GM19239 (cell line): ENCODE data around the gene HIRA.

Source experiments
- DNase-seq: peaks from one replicate; pipeline ENCODE4 v3.0.0; 2011; ENCODE audit warnings: low spot score; ENCODE audit not compliant: insufficient read length
- FAIRE-seq: peaks from 2 replicates; lab custom pipeline; 2011; peaks lifted over from hg19 to GRCh38; lab: Jason Lieb, UNC

The HIRA gene, protein sequence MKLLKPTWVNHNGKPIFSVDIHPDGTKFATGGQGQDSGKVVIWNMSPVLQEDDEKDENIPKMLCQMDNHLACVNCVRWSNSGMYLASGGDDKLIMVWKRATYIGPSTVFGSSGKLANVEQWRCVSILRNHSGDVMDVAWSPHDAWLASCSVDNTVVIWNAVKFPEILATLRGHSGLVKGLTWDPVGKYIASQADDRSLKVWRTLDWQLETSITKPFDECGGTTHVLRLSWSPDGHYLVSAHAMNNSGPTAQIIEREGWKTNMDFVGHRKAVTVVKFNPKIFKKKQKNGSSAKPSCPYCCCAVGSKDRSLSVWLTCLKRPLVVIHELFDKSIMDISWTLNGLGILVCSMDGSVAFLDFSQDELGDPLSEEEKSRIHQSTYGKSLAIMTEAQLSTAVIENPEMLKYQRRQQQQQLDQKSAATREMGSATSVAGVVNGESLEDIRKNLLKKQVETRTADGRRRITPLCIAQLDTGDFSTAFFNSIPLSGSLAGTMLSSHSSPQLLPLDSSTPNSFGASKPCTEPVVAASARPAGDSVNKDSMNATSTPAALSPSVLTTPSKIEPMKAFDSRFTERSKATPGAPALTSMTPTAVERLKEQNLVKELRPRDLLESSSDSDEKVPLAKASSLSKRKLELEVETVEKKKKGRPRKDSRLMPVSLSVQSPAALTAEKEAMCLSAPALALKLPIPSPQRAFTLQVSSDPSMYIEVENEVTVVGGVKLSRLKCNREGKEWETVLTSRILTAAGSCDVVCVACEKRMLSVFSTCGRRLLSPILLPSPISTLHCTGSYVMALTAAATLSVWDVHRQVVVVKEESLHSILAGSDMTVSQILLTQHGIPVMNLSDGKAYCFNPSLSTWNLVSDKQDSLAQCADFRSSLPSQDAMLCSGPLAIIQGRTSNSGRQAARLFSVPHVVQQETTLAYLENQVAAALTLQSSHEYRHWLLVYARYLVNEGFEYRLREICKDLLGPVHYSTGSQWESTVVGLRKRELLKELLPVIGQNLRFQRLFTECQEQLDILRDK

GRCh38 chr22:19431649-19432132 is at the start of gene HIRA:
TSS of gene HIRA (minus strand) at chr22:19431733. CDS start at chr22:19431476, 257 bp downstream.
- peak; percentile 75 for DNase-seq

DNA sequence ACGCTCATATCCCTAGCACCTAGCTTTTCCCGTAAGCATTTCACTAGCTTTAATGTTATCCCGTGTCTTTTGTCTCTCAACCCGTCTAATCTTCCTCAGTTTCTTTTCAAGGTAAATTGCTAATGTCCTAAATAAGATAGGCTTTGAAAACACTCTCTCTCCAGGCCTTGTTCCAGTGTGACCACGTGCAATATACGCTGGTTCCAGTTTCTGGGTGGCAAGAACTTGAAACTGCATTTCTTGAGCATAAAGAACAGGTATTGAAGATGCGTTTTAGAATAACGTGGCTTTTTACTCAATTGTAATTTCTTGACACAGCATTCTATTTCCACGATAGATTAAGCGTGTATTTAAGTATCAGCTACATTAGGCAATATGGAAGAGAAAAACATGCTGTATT is 49.3 kb upstream of the HIRA start:
- no peak for DNase-seq
- no peak for FAIRE-seq

More at GRCh38 chr22:19431649-19432132, at the start of gene HIRA:
- no peak for FAIRE-seq

DNA sequence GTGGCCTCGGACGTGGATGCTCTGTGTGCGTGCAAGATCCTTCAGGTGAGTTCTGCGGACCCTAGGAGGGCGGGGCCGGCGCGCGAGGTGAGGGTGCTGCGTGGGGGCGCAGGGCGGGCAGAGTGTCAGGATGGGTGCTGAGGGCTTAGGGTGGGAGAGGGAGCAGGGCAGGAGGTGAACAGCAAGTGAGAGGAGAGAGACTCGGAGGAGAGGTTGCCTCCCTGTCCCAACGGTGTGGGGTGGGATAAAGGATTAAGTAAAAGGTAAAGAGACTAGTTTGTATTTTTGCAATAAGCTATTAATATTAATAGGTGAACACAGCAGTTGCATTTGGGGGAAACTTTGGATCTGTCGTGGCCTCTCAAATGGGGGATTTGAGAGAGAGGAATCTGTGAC is 48.6 kb upstream of the HIRA start:
- DNase-seq (no peak), FAIRE-seq (no peak)

GRCh38 chr22:19479355-19480172 is 48.0 kb upstream of the HIRA start, which contains the start of gene CDC45:
TSS of gene CDC45 (plus strand) at chr22:19479920. CDS start at chr22:19479969, 49 bp downstream.
- DNase-seq (peak; percentile 94), FAIRE-seq (peak; percentile 96)

- FAIRE-seq (no peak), DNase-seq (peak; percentile 67)
Measured at GRCh38 chr22:19478901-19479354, 47.4 kb upstream of the HIRA start, which contains the start of gene UFD1. TSS of gene UFD1 (minus strand) at chr22:19479193. CDS start at chr22:19479085, 108 bp downstream.

- FAIRE-seq = peak; percentile 54
- no peak for DNase-seq
Measured at GRCh38 chr22:19478045-19478900, 46.7 kb upstream of the HIRA start.

DNA sequence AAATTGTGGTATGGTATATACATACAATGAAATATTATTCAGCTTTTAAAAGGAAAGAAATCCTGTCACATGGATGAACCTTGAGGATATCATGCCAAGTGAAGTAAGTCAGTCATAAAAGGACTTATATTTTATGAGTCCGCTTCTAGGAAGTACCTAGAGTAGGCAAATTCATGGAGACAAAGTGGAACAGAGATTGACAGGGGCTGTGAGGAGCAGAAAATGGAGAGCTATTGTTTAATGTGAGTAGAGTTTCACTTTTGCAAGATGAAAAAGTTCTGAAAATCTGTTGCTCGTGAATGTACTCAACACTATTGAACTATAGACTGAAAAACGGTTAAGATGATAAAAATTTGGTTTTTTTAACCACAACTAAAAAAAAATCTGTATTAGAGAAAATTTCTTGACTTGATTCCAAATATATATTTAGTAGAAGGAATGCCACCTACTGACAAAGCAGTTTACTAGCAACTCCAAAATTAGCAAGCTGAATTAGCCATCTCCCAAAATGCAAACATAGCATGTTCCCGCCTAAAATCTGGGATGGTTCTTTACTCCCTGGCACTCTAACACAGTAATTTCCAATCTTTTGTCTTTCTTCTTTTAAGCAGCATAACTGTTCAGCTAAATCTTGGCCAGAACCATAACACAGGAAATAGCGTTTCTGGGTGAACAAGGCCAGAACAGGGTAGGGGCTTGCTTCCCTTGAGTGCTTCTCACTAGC is 46.0 kb upstream of the HIRA start:
- FAIRE-seq (peak; percentile 48), DNase-seq (no peak)

- FAIRE-seq = no peak
- no peak for DNase-seq
Measured at GRCh38 chr22:19476023-19476422, 44.5 kb upstream of the HIRA start.

GRCh38 chr22:19473578-19473977 is 42.0 kb upstream of the HIRA start:
- FAIRE-seq = no peak
- no peak for DNase-seq

DNA sequence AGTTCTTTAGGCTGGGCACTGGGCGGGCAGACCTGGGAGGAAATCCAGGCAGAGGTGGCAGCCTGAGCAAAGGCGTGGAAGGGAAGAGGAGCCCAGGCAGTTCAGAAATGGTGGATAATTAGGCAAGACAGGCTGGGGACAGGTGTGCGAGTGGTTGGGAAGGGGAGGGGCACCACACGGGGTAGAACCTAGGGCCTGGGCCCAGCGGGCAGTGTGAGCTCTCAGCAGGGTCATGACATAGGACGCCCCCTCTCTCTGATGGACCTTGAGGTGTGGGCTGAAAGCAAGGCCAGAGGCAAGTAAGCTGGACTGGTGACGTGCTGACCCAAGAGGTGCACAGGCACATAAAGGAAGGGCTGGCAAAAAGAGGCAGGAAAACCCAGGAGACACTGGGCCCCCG is 40.7 kb upstream of the HIRA start:
- no peak for DNase-seq

GRCh38 chr22:19471572-19471971 is 40.0 kb upstream of the HIRA start:
- DNase-seq (no peak), FAIRE-seq (no peak)

More for the DNA sequence above, 40.7 kb upstream of the HIRA start:
- FAIRE-seq = no peak

- no peak for FAIRE-seq
- no peak for DNase-seq
Measured at GRCh38 chr22:19470010-19470409, 38.5 kb upstream of the HIRA start.

GRCh38 chr22:19469421-19469820 is 37.9 kb upstream of the HIRA start:
- DNase-seq = no peak
- no peak for FAIRE-seq

- FAIRE-seq = no peak
Measured at GRCh38 chr22:19467912-19468311, 36.4 kb upstream of the HIRA start.

DNA sequence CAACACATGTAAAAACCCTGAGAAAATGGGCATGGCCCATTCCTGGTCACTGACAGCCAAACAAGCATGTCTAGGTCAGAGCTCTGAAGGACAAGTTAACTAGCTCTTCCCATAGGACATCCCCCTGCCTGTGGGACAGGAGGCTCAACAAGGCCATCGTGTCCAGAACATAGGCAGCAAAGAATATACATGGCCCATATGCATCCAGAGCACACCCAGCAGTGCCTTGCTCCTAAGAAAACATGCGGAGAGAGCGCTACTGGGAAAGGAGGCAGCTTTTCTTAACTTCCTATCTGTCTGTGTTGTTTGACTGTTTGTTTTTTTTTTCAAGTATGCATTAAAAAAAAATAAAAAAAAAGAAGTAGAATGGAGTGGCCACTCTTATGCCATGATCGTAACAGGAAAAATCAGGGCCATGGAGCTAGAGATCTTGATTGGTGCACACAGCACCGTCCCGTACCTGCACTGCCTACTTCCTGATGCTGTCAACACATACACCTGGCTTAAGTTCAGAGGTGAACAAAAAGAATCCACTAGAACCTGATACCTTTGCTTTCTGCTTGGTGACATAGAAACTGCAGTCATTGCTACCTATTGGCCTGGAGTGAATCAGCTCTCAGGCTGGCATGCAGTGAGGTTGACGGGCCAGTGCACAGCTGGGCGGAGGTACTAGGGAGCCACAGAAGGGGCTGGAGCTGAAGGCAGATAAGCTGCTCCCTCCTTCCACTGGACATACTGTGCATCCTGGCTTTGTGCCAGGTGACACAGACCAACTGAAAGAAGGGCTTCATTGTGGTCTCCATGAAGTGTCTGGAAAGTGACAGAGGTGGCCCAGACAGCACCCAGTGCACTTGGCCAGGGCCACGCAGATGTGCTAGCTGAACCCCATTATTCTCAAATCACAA is 35.6 kb upstream of the HIRA start:
- FAIRE-seq (no peak), DNase-seq (no peak)

More at GRCh38 chr22:19467912-19468311, 36.4 kb upstream of the HIRA start:
- no peak for DNase-seq

GRCh38 chr22:19466126-19466716 is 34.7 kb upstream of the HIRA start:
- DNase-seq (no peak), FAIRE-seq (no peak)

DNA sequence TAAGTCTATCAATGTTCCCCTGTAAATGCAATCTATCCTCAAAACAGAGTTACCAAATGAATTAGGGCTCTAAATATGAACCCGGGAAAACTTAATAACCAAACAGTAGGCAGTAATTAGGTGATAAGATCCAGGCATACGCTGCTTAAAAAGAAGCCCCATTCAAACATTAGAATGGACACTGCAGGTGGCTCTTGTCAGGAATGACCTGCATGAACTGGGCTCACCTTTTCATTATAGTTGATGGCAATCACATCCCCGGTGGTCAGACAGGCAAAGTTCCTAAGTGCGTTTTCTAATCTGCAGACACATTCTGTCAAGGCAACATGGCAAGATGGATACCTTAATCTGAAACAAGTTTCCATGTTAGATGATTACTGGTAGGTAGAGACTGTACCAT is 33.4 kb upstream of the HIRA start:
- no peak for FAIRE-seq
- DNase-seq = no peak
